ENCODE data around the gene SOAT2.
A peak's percentile ranks its signal among the peaks of the same experiment; 100 is the strongest.

The SOAT2 gene

DNA sequence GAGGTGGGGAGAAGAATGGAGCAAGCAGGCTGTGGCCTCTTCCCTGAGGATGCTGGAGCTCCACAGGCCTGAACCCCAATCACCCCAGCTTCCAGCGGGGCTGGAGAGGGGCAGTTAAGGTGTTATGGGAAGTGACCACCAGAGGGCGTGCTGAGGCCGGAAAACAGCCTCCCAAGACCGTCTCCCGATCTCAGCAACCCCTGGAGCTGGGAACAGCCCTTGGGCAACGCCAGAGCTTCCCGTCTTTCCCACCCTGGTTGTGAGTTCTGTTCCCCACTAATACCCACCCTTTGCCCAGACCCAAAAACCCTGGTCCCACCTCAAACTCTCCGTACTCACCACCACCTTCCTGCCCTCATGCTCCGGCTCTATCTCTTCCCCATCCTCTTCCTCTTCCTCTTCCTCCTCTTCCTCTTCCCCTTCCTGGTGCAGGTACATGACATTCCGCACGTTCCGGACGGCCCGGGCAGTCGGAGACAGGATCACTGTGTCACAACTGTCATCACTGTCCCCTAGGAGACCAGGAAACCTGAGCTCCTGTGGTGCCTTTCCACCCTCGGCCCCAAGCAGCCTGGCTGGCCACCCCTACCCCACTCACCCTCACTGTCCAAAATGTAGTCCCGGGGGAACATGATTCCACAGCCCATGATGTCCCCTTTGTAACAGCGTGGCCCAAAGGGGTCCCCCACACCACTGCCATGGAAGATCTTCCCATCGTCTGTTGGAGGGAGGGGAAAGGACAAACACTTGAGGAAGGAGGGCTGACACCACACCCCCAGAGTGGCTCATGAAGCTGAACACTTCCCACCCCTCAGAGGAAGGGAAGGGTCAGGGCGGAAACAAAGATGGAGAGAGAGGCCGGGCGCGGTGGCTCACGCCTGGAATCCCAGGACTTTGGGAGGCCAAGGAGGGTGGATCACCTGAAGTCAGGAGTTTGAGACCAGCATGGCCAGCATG lies 37.0 kb upstream of the SOAT2 start:
- DNase-seq: peak; percentile 69

DNA sequence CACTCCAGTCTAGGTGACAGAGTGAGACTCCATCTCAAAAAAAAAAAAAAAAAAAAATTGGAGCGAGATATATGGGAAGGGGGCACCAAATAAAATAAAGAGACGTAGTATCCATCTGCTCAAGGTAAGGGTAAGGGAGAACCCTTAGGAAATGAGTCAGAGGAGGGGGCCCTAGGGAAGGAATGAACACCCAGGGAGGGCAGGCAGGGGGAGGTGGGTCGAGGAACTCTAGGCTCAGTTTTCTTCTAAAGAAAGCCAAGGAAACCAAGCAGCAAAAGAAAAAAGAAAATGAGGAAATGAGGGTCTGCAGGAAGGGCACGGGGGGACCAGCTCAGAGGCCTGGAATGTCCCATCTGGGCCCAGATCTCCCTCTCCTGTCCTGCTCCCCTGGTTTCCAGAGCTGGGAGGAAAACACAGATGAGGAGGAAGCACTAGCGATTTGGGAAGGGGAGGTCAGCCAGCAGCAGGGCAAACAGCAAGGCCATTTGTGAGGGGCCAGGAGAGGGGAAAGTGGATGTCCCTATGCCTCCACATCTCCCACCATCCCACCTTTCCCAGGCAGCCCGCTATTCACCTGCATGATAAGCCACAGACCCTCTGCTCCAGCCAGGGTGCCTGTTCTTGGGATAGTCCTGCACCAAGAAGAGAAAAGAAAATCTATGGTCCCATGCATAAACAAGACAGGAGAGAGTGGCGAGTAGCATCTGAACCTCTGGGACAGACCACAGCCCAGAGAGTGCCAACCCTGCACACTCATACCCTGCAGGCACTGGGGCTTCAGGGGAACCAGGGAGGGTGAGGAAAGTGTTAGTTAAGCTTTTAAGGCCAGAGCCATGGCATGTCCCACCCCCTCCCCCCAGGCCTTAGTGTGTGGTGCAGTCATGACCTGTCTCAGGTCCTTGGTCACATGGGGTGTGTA lies 36.0 kb upstream of the SOAT2 start:
- DNase-seq: no peak

DNA sequence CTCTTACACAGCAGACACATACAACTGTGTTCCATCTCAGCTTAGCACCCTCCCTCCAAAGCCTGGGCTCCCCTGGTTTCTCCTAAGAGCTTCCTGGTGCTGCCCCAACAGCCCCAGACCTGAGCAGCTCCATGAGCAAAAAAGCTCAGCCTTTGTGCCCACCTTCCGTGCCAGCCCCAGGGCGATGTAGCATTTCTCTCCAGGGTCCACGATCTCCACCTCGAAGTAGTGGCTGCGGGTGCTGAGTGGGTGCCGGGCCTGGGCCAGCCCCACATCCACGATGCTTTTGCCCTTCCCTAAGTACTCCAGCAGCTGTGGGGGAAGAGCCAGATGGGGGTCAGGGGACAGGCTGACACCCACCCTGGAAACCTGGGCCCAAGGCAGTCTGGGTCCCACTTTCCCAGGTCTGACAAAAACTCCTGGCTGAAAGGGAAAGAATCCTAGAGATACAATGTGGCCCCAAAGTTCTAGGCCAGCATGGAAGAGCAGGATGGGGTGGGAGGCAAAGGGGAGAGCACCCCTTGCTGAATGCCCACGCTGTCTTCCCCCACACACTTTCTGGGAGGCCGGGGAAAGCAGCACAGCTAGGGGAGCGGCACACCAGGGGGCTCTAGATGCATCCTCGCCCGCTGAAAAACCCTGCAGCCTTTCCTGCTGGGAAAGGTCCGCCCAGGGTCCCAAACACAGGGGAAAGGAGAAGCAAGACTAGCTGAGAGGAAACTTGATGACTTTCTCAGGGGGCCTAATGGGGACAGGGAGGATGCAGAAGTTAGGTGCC lies 35.1 kb upstream of the SOAT2 start:
- DNase-seq: no peak

DNA sequence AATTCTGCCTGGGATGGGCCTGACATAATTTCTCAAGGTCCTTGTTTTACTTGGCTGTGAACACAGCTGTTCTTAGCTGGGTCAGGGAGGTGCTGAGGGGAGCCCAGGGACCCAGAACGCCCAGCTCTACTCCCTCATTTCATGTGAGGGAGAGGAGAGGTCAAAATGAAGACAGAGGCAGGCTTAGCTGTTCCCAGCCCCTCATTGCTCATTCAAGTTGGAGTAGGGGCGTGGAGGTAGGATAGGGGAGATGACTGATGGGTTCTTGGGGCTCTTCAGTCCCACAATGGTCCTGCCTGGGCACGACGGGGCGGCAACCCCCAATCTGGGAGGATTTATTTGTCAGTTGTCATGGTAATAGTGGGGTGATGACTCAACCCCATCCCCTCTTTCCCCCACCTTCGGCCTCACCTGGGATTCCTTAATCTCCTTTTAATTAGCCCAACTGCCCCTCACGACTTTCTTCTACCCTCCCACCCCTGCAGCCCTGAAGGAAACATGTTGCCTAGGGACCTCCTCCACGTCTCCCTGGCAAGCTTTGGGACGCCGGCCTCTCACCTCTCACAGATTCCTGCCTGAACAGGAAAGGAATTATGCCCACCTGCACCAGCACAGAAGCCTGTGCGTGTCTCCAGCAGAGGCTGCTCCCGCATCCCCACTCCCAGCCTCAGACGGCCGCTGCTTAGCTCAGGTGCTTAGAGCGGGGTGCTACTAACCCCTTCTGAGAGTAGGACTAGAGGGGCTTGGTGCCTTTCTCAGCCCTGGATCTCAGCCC lies 34.3 kb upstream of the SOAT2 start:
- no peak for DNase-seq

DNA sequence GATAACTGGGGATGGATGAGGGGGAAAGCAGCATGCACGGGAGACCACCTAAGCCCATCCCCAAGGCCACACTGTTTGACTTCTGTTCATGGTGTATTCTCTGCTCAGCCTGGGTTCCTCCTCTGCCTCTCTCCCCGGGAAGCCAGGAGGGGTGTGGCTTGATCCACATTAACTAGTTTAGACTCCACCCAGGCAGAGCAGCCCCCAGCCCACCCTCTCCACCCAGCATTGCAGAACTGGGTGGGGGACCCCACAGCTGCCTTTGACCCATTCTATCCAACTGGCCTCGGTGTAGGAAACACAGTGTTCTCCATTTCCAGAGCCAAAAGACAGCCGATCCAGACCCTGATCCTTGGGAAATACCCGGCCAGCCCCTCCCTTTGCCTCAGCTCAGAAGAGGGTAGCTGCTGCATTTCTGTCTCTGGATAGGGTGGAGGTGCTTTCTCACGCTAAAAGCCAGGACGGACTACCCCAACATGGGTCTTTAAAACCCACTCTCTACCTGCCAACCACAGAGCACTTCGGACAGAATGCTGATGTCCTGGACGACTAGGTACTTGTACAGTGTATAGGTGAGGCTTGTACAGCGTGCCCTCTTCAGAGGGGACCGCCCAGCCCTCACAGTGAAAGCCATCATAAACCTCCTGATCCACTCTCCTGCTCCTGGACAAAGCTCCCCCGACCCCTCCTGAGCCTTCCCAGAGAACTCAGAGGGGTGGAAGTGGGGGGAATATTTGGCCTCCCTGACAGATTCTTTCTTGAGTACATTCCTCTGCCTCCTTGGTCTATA lies 33.5 kb upstream of the SOAT2 start:
- DNase-seq: no peak

DNA sequence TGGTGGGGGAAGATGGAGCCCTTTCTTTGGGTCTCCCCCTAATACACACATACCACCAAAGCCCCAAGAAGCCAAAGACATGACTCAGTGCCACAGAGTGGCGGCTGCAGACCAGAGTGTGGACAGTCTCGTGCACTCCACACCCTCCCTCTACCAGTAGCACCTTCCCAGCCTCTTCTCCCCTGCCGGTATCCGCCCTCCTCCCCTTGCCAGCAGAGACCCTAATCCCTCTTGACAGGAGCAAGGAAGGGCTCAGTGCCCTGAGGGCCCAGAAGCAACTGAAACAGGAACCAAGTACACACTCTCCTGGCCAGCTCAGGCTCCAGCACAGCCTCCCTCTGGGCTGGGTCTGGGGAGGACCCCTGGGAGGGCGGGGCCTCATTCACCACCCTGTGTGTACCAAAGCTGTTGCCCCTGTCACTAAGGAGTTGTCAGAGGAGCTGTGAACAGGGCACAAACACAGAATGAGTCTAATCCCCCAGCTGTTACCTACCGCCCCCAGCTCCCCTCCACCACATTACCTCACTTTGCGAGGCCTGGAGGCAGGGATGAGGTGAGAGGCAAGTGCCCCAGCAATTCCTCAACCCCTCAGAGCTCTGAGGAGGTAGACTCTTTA lies 32.3 kb upstream of the SOAT2 start:
- DNase-seq: no peak

DNA sequence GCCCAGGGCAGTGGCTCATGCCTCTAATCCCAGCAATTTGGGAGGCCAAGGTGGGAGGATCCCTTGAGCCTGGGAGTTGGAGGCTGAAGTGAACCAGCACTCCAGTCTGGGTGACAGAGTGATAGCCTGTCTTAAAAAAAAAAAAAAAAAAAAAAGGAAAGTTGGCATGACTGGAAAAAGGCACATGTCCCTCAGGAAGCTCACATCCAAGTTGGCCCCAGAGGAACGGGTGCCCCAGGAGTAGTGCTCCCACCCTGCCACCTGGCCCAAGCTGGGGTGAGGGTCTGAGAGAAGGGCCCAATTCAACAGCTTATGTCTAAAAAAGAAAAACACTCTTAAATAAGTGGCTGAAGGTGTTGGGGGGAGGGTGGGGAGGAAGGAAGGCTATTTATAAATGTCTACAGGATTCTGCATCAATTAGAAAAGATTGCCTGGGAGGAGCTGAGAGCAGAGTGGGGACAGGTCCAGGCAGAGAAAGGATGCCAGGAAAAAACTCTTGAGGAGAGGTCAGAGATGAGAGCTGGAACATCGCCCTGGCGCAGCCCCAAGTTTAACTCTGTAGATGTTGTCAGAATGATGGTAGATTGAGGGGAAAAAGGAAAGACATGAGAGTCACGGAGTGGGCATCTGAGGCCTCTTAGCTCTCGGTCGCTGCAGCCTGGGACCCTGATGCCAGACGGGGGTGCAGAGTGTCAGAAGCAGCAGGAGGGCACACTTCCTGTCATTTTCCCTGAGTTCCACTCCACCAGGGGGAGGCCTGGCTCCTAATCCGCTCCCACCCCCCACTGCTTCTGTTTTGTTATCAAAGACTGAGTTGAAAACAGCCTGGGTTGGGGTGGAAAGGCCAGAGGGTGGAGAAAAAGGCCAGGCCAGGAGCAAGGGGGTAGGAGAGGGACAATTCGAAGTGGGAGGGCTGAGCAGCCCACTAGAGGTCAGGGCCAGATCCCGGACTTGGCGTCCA lies 31.4 kb upstream of the SOAT2 start:
- DNase-seq: no peak

DNA sequence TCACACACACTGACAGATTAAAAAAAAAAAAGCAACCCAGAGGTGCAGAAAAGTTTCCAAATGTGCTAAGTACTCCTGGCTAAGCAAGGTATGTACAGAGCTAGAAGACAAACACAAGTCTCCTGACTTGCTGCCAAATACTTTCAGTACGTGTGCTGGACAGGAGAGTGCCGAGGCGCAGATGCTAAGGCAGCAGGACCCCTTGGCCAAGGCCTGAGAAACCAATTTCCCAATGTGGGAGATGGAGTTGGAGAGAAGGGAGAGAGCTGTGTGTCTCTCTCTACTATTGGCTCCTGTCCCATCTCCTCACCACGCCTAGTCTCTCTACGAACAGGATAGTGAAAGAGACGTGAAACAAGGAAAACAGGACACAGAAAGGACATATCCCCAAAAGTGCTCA lies 29.4 kb upstream of the SOAT2 start:
- DNase-seq: no peak

DNA sequence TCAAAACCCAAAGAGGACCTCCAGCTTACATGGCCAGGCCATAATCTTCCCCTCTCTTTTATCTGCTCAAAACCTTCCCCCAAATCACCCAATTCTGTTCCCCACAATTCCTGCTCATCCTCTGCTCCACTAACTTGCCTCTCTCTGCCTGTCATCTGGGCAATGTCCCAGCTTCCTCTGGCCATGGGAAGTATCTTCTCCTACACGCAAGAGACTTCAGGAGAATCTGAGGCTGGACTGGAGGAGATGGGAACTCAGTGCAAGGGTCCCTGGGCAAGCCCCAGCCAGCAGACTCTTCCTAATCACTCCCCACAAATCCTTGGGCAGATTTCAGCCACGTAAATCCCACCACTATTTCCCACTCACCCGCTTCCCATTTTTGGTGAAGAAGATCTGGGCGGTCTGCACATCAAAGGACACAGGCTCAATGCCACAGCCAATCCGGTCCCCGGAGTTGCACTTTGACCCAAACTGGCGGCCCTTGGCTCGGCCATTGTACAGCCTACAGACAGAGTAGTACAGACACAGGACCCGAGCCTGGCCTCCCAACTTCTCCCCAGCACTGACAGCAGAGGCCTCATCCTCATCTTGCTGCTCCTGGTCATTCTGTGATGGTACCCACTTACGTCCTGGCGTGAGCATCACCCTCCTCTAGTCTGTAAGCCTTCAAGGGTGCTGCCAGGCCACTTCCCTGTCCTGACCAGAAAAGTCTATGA lies 28.8 kb upstream of the SOAT2 start:
- no peak for DNase-seq

DNA sequence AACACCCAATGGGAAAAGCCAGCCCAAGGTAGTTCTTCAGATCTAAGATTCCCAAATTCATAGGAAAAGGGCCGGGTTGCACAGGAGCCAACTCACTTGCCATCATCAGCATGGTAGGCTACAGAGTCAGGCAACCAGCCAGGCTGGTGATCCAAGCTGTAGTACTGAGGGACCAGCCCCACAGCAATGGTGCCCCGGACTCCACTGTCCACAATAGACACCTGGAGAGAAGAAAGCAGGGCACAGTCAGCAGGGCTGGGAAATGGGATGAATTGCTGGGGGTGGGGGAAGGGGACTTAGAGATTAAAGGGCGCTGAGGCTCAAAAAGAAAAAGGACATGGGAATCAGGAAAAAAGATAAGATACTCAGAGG lies 28.3 kb upstream of the SOAT2 start:
- no peak for DNase-seq

DNA sequence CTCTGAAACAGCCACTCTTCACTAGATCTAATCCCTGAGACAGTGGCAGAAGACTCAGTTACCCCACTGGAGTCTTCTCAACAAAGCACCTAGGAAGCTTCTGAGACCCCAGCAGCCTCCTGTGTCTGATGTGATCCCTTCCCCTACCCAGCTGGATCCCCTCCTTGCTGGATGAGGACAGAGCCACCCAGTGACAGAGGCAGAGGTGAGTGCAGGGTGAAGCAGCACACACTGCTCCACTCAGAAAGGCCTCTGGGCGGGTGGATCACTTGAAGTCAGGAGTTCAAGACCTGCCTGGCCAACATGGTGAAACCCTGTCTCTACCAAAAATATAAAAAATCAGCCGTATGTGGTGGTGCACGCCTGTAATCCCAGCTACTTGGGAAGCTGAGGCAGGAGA lies 26.8 kb upstream of the SOAT2 start:
- DNase-seq: no peak

DNA sequence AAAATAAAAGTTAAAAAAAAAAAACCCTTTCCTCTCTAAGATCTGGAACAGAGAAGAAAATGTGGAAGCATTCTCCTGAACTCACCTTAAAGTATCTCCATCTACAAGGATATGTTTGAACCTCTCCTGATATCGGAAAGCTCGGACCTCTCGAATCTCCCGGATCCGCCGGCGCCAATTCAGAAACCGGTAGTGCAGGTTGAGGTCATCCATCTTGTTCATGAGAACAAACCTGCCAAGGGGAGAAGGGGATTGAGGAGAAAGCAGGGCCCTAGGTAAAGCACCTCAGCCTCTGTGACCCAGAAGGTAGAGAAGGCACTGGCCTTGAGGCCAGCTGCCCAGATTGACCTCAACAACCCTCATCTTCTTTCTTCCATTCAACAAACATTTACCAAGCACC lies 26.3 kb upstream of the SOAT2 start:
- no peak for DNase-seq

DNA sequence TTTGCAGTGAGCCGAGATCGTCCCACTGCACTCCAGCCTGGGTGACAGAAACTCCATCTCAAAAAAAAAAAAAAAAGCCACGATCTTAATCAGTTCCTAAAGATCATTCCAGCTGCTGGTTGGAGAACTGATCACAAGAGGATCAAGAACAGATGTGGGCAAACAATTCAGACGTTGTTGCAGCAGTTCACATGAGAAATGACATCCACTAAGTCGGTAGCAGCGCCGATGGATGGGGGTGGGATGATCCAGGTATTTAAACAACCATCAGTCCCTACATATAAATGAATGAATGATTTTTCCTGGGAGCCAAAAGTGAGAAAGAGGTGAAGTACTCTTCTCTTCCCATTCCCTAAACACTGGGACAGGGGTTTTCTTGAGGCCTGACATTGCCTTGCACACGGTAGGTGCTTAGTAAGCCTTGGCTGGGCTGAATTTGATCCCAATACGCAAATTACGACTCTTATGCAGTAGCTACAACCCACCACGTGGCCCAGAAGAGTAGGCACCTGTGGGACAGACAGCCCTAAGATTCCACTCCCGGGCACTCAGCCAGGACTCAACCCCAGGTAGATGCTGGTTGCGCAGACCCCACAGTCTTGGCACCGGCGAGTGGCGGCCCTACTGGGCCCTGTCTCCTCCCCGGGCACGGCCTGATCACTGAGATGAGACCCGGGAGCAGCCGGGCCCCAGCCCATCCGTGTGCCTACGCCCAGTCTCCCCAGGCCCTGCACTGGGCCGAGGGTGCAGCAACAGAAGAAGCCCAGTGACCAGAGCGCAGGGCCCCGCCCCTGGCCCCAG lies 24.7 kb upstream of the SOAT2 start:
- DNase-seq: no peak

DNA sequence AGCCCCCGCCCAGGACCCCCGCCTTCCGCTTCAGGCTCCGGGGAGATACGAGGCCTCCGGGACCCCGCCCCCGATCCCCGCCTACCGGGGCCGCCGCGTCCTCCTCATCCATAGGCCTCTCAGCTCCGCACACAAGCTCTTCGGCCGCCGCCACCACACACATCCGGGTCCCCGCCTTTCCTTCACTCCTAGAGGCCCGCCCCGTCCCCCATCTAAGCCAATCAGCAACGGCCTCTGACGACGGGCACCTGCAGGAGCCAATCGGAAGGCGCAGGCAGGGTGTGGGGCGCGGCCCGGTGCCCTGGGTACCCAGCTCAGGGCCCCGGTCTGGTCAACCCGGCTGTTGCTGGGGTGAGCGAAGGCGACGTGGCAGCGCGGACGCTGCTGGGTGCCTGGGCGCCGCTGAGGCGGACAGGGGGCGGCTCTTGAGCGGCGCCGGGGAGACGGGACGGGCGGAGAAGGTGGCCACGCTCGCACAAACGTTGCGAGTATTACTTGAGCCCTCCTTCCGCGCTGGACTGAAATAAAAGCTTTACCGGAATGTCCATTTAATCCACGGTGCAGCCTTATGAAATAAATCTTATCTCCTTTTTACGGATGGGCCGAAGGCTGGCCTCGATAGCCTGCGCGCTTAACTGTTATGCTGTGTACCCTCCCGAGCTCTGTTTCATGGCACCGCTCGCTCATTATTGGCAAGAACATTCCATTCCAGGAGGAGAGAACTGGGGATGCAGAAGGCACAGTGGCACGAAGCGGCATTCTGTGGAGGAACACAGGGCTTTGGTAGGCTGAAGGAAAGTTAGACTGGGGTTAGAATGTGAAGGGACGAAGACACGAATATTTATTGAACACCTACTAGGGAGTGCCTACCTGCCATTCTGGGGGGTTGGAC lies 23.8 kb upstream of the SOAT2 start, which contains the start of gene SPRYD3:
Gene SPRYD3, minus strand, starts transcription at position 165 of the 892 bp plus-strand sequence. Its CDS starts 57 bp downstream, at position 108.
- peak; percentile 97 for DNase-seq

DNA sequence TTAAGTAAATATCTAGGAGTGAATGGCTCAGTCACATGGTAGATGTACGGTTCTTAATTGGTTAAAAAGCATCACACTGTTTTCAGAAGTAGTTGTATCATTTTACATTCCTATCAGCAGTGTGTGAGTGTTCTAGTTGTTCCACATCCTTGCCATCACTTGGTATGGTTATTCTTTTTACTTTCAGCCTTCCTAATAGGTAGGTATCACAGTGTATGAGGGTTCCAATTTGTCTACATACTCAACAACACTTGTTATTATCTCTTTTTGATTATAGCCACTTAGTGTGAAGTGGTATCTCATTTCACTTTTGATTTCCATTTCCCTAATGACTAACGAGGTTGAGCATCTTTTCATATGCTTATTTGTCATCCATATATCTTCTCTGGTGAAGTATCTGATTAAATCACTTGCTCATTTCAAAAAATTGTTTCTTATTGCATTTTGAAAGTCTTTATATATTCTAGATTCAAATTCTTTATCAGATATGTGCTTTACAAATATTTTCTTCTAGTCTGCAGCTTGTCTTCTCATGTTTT lies 20.6 kb upstream of the SOAT2 start:
- DNase-seq: no peak

DNA sequence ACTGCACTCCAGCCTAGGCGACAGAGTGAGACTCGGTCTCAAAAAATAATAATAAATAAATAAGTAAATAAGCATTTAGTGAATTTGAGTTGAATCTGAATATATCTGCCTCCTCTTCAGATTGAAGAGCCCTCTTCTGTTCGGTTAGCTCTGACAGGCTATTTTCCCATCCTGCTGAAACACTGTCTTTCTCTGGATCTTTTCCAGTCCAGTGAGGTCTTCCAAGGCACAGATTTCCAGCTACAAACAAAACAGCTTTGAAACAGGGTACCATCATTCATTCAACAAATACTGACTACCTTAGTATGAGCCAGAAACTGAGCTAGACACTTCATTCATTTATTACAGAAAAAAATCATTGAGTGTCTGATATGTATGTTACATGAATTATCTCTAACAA lies 16.9 kb upstream of the SOAT2 start:
- no peak for DNase-seq

DNA sequence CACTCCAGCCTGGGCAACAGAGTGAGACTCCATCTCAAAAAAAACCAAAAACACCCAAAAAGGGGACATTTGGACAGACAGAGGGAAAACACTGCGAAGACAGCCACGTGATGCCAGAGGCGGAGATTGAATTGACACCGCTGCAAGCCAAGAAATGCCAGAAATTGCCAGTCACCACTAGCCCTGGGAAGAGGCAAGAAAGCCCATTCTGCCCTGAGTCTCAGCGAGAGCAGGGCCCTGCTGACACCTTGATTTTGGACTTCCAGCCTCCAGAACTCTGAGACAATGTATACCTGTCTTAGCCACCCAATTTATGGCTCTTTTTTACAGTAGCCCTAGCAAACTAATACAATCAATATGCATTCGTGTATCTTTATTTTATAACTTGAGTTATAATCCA lies 13.2 kb upstream of the SOAT2 start:
- no peak for DNase-seq
